ENCODE results near the gene RDH11.

The RDH11 gene

DNA sequence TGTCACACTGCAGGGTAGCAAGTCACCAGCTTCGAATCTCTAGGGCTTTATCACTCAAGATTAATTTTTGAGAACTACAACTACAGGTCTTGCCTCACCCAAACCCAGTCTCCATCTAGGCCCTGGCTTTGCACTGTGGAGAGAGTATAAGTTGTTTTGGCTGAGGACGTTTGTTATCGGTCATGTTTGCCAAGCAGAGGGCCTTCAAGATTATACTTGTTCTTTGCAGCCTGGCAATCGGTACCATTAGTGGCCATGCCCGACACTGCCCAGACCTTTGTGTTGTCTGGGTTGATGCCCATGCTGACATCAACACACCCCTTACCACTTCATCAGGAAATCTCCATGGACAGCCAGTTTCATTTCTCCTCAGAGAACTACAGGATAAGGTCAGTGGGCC, 50.1 kb downstream of the RDH11 start:
- DNase-seq = no peak

GRCh38 chr14:67644428-67644827, 51.1 kb downstream of the RDH11 start:
- no peak for DNase-seq

- no peak for DNase-seq
Observed at GRCh38 chr14:67643713-67644112, 51.9 kb downstream of the RDH11 start.

DNA sequence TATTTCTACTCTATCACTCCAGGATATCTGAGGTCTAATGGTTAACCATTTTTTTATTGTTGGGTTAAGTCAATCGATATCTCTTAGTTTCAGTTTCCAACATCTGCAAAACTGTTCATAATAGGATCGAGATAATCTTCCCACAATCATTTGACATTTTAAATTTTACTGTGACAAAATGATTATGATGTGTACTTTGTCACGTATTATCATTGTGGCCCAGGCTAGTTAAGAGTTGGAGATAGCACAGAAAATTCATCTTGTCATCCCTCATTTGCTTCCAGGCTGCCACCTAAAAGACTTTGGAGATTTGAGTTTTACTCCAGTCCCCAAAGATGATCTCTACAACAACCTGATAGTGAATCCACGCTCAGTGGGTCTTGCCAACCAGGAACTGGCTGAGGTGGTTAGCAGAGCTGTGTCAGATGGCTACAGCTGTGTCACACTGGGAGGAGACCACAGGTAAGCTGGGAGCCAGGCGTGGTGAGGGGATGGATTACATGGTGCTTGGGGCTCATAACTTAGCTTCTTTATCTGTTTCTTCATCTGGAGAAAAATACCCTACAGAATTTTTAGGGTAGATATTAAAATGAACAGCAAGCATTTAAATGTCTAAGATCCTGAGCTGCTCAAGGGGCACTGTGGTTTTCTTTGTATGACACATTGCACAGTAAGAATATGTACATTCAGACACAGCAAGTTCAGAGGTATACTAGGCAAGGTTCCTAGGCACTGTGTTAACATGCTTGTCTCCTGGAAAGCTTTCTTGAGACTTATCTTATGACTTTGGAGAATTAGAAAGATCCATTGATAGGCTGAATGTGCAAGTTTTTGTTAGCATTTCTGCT, 53.4 kb downstream of the RDH11 start:
- DNase-seq = no peak

- DNase-seq = no peak
Observed at GRCh38 chr14:67641480-67641879, 54.1 kb downstream of the RDH11 start.

- no peak for DNase-seq
Observed at GRCh38 chr14:67638642-67639041, 56.9 kb downstream of the RDH11 start.

GRCh38 chr14:67636361-67636919, 59.1 kb downstream of the RDH11 start:
- no peak for DNase-seq

DNA sequence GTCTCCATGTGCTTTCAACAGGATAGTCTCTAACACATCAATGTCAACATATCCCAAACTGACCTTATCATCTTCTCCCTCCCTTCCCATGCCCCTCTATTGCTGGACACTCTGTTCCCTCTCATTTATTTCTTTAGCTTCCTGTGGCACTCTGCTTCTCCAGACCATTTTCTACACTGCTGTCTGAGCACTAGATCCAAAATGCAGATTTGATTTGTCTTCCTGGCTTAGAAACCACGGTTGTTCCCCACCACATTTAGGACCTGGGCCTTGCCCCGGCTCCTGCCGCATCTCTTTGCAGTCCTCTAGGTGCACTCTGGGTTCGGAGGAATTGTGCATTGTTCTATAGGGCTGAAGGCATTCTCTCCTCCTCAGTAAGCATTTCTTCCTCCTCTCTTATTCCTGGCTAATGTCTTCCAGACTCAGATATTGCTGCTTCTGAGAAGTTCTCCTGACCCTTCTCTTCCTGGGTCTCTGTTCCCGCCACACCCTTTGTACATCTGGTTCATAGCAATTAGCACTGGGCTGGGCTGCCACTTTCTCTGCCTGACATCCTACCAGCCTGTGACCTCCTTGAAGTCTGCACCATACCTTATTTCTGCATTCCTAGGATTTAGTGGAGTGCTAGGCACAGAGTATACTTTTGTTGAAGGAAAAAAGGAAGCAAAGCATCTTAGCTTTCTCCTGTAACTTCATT, 62.0 kb downstream of the RDH11 start:
- DNase-seq = no peak

GRCh38 chr14:67630938-67631337, 64.6 kb downstream of the RDH11 start:
- no peak for DNase-seq

DNA sequence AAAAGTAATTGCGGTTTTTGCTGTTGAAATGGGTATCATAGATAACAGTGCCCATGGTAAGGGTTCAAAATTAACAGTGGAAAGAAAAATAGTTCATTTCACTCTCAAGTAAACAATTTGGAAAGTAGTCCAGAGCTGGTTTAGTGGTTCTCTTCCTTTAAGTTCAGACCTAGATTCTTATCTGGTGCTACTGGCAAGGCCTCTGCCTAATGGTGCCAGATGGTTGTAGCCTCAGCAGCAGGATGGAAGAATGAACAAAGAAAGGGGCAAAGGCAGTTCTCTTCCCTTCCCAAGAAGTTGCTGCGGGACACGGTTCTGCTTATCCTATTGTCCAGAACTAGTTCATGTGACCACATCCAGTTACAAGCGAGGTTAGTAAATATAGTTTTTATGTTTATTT, 65.4 kb downstream of the RDH11 start:
- DNase-seq = no peak

- no peak for DNase-seq
Observed at GRCh38 chr14:67627519-67627918, 68.0 kb downstream of the RDH11 start.

All from HCEC 1CT (cell line).